PC-3 (cell line): ENCODE measurements around the gene ROR1. TPM values are rescaled to one million over a fixed set of nuclear protein-coding genes. Genes with fewer than 3 reads are reported as not detected.

Experiments
- ATAC-seq: fragments of 200-7000 bp; cut with Tn5 transposase; 2 replicates; pipeline ENCODE4 v1.9.1; 2020; ENCODE audit warnings: mild to moderate bottlenecking, moderate library complexity
- BruUV-seq: library from RNA; stranded (reverse); fragments of 400-500 nt; replicated peaks from 2 replicates; lab custom pipeline; 2021; lab: Mats Ljungman, UMichigan
- CTCF ChIA-PET: fragments of 300-600 bp; sonication (Branson Sonifier 250); formaldehyde crosslinking; loops from one replicate; lab custom pipeline; 2022; ENCODE audit warnings: antibody characterized with exemption; lab: Charles Lee
- POLR2A ChIA-PET: fragments of 300-600 bp; sonication (Branson Sonifier 250); formaldehyde crosslinking; loops from one replicate; lab custom pipeline; 2022; ENCODE audit warnings: antibody characterized with exemption; ENCODE audit not compliant: unreplicated experiment; lab: Charles Lee
- DNase-seq: peaks from one replicate; pipeline ENCODE4 v3.0.0-alpha.2; 2015
- H2AFZ ChIP-seq: fragments of 300-600 bp; sonication (generic); 2 replicates; pipeline ENCODE4 v1.6.0; 2016; ENCODE audit warnings: antibody characterized with exemption, low read length
- H3F3A ChIP-seq: fragments of 300-600 bp; sonication (generic); one replicate; pipeline ENCODE4 v1.6.0; 2017; ENCODE audit warnings: antibody characterized with exemption, low read length, control low read depth, mild to moderate bottlenecking; ENCODE audit not compliant: unreplicated experiment
- H3K27ac ChIP-seq: fragments of 300-600 bp; sonication (generic); 2 replicates; pipeline ENCODE4 v1.5.1; 2016; ENCODE audit warnings: mild to moderate bottlenecking, low read length
- H3K27me3 ChIP-seq: fragments of 300-600 bp; sonication (generic); 2 replicates; pipeline ENCODE4 v1.6.1; 2016; ENCODE audit warnings: low read length, mixed read lengths
- H3K36me3 ChIP-seq: fragments of 300-600 bp; sonication (generic); 2 replicates; pipeline ENCODE4 v1.6.1; 2016; ENCODE audit warnings: low read depth, mixed run types, low read length, mixed read lengths
- H3K4me1 ChIP-seq: fragments of 300-600 bp; sonication (generic); 2 replicates; pipeline ENCODE4 v1.5.1; 2016; ENCODE audit warnings: low read length; ENCODE audit not compliant: insufficient read depth
- H3K4me2 ChIP-seq: fragments of 300-600 bp; sonication (generic); 2 replicates; pipeline ENCODE4 v1.6.0; 2016; ENCODE audit warnings: low read length
- H3K4me3 ChIP-seq: fragments of 300-600 bp; sonication (generic); 2 replicates; pipeline ENCODE4 v1.5.1; 2016; ENCODE audit warnings: mild to moderate bottlenecking, low read length, mixed read lengths
- H3K79me2 ChIP-seq: fragments of 300-600 bp; sonication (generic); 2 replicates; pipeline ENCODE4 v1.6.1; 2017; ENCODE audit warnings: low read length, mixed read lengths
- H3K9ac ChIP-seq: fragments of 300-600 bp; sonication (generic); 2 replicates; pipeline ENCODE4 v1.6.0; 2016; ENCODE audit warnings: mild to moderate bottlenecking, low read length
- H3K9me2 ChIP-seq: fragments of 300-600 bp; sonication (generic); replicated peaks from 2 replicates; pipeline ENCODE4 v1.6.1; 2016; ENCODE audit warnings: mixed run types, low read length, mixed read lengths
- H3K9me3 ChIP-seq: fragments of 300-600 bp; sonication (generic); 2 replicates; pipeline ENCODE4 v1.6.1; 2016; ENCODE audit warnings: low read length, mixed read lengths
- H4K20me1 ChIP-seq: fragments of 300-600 bp; sonication (generic); 2 replicates; pipeline ENCODE4 v1.6.1; 2016; ENCODE audit warnings: low read length, mixed read lengths
- CTCF ChIP-seq: fragments of 300-600 bp; sonication (generic); conservative IDR thresholded peaks from 2 replicates; pipeline ENCODE4 v1.5.1; 2017; ENCODE audit warnings: antibody characterized with exemption, low read depth, mild to moderate bottlenecking, low read length
- EZH2 ChIP-seq: fragments of 300-600 bp; sonication (generic); IDR thresholded peaks from one replicate; pipeline ENCODE4 v1.6.1; 2017; ENCODE audit warnings: antibody characterized with exemption, mild to moderate bottlenecking, low read length; ENCODE audit not compliant: unreplicated experiment
- EZH2phosphoT487 ChIP-seq: fragments of 300-600 bp; sonication (generic); IDR thresholded peaks from 2 replicates; pipeline ENCODE4 v1.6.1; 2018; ENCODE audit warnings: mild to moderate bottlenecking, antibody characterized with exemption, low read length, borderline replicate concordance
- intact Hi-C: fragments of 100-400 bp; cut with micrococcal nuclease; formaldehyde crosslinking; loops from 2 replicates; pipeline ENCODE4 v1.9.0; 2023
- total RNA-seq: library from RNA; depleted of rRNA; stranded (reverse); fragments of >200 nt; gene quantifications from 2 replicates; pipeline ENCODE4 v1.2.3, GENCODE V29; 2014

ROR1 gene
- total RNA-seq, 1 experiment from 2014 or later: 16.5 TPM

GRCh38 chr1:63772876-63773275 is 941 bp upstream of the ROR1 start:
- intact Hi-C loops: loop anchor here (1.0 to 10.0 kb wide), 8 partner anchors 27 to 473 kb away; no protein-coding TSS in a partner anchor
- ChIA-PET POLR2A (interaction anchor here (1.0 kb wide), 1 partner anchor 110 kb away, joined by 3 read pairs; no protein-coding TSS in a partner anchor), CTCF (interaction anchor here (0.6 to 1.4 kb wide), 6 partner anchors 51 to 364 kb away, joined by 3 to 11 read pairs (median 6); no protein-coding TSS in a partner anchor)
- Histone ChIP-seq H3K4me1 (peaks cover 34% of the 10 kb centered on the region), H3K27ac (peak overlapping the region; percentile 85), H3K4me3 (peak overlapping the region; percentile 93; the same call in 1 of the 2 replicates), H3K36me3 (no peaks in the 10 kb centered on the region), H2AFZ (peak overlapping the region; percentile 51), H3K27me3 (no peaks in the 10 kb centered on the region), H3K9me3 (no peaks in the 10 kb centered on the region), H3K9ac (peak overlapping the region; percentile 97; the same call in 1 of the 2 replicates), H3K79me2 (peaks cover 33% of the 10 kb centered on the region), H3F3A (no peaks in the 10 kb centered on the region), H3K9me2 (no peaks in the 10 kb centered on the region), H3K4me2 (peak overlapping the region; percentile 85), H4K20me1 (peaks cover 24% of the 10 kb centered on the region)
- peak; percentile 43 for DNase-seq
- TF ChIP-seq EZH2 (no peak), CTCF (no peak), EZH2phosphoT487 (no peak)
- no TSS peak for BruUV-seq
- peak; percentile 25 for ATAC-seq

- Histone ChIP-seq H3K9me3 (no peaks in the 10 kb centered on the region), H3K79me2 (peaks cover 39% of the 10 kb centered on the region), H3F3A (no peaks in the 10 kb centered on the region), H3K4me2 (peak overlapping the region; percentile 85), H3K36me3 (no peaks in the 10 kb centered on the region), H3K27me3 (no peaks in the 10 kb centered on the region), H3K9me2 (no peaks in the 10 kb centered on the region), H3K4me3 (peak overlapping the region; percentile 93), H3K9ac (peak overlapping the region; percentile 97), H3K4me1 (peaks cover 34% of the 10 kb centered on the region), H3K27ac (peak overlapping the region; percentile 85), H2AFZ (peak overlapping the region; percentile 66), H4K20me1 (peaks cover 30% of the 10 kb centered on the region)
- no peak for DNase-seq
- peak; percentile 16 for ATAC-seq
- no peak for TF ChIP-seq EZH2phosphoT487
- no peak for TF ChIP-seq EZH2
- TF ChIP-seq CTCF: no peak
- CTCF ChIA-PET: interaction anchor here (0.6 to 1.4 kb wide), 5 partner anchors 51 to 364 kb away, joined by 3 to 11 read pairs (median 7); no protein-coding TSS in a partner anchor
- no TSS peak for BruUV-seq
- POLR2A ChIA-PET: interaction anchor here (0.6 to 1.0 kb wide), 2 partner anchors 111 to 127 kb away, joined by 3 to 5 read pairs; no protein-coding TSS in a partner anchor
- intact Hi-C loops: loop anchor here (1.0 to 10.0 kb wide), 8 partner anchors 27 to 473 kb away; no protein-coding TSS in a partner anchor
Observed at GRCh38 chr1:63773496-63773814, 362 bp upstream of the ROR1 start.
